Loucy (cell line): Measurements from ENCODE around the gene ANAPC10.

ENCODE experiments used
- H2AFZ ChIP-seq: fragments of 200-600 bp; sonication (generic); 2 replicates; pipeline ENCODE4 v1.6.0; 2016; ENCODE audit warnings: antibody characterized with exemption, mild to moderate bottlenecking, low read length, moderate library complexity
- H3F3A ChIP-seq: fragments of 200-600 bp; 2 replicates; pipeline ENCODE4 v1.6.0; 2016; ENCODE audit warnings: antibody characterized with exemption, low read depth, mild to moderate bottlenecking
- H3K27me3 ChIP-seq: fragments of 200-600 bp; sonication (generic); 2 replicates; pipeline ENCODE4 v1.6.1; 2014; ENCODE audit warnings: low read length, mild to moderate bottlenecking; ENCODE audit not compliant: insufficient read depth, poor library complexity, severe bottlenecking
- H3K36me3 ChIP-seq: fragments of 200-600 bp; sonication (generic); 2 replicates; pipeline ENCODE4 v1.6.1; 2016; ENCODE audit warnings: low read length; ENCODE audit not compliant: insufficient read depth
- H3K4me1 ChIP-seq: fragments of 200-600 bp; sonication (generic); 2 replicates; pipeline ENCODE4 v1.5.1; 2014; ENCODE audit warnings: low read length, mild to moderate bottlenecking; ENCODE audit not compliant: insufficient read depth, poor library complexity, severe bottlenecking
- H3K4me2 ChIP-seq: fragments of 200-600 bp; sonication (generic); 2 replicates; pipeline ENCODE4 v1.6.0; 2014; ENCODE audit warnings: antibody characterized with exemption, low read length, low read depth, mild to moderate bottlenecking; ENCODE audit not compliant: poor library complexity, severe bottlenecking
- H3K4me3 ChIP-seq: fragments of 200-600 bp; sonication (generic); 2 replicates; pipeline ENCODE4 v1.5.1; 2014; ENCODE audit warnings: low read length, mild to moderate bottlenecking, mixed read lengths; ENCODE audit not compliant: poor library complexity, severe bottlenecking
- H3K79me2 ChIP-seq: fragments of 200-600 bp; sonication (generic); 2 replicates; pipeline ENCODE4 v1.6.1; 2014; ENCODE audit warnings: low read length; ENCODE audit not compliant: insufficient read depth
- H3K9ac ChIP-seq: fragments of 200-600 bp; sonication (generic); 2 replicates; pipeline ENCODE4 v1.6.0; 2014; ENCODE audit warnings: mild to moderate bottlenecking, low read depth, low read length, moderate library complexity; ENCODE audit not compliant: poor library complexity, severe bottlenecking
- H3K9me2 ChIP-seq: fragments of 200-600 bp; sonication (generic); replicated peaks from 2 replicates; pipeline ENCODE4 v1.6.1; 2016; ENCODE audit warnings: low read depth, low read length, mixed read lengths
- H3K9me3 ChIP-seq: fragments of 200-600 bp; sonication (generic); 2 replicates; pipeline ENCODE4 v1.6.1; 2014; ENCODE audit warnings: mild to moderate bottlenecking, antibody characterized with exemption, low read length, low read depth; ENCODE audit not compliant: insufficient read depth
- H4K20me1 ChIP-seq: fragments of 200-600 bp; sonication (generic); 2 replicates; pipeline ENCODE4 v1.6.0; 2014; ENCODE audit warnings: antibody characterized with exemption, low read length, mild to moderate bottlenecking; ENCODE audit not compliant: insufficient read depth, poor library complexity, severe bottlenecking
- EZH2phosphoT487 ChIP-seq: fragments of 200-600 bp; IDR thresholded peaks from 2 replicates; pipeline ENCODE4 v1.6.1; 2018; ENCODE audit warnings: antibody characterized with exemption, mild to moderate bottlenecking, moderate library complexity, borderline replicate concordance
- TF ChIP-seq, protein P1 (sequence below): fragments of 200-600 bp; sonication (generic); conservative IDR thresholded peaks from 2 replicates; pipeline ENCODE4 v1.5.1; 2014; ENCODE audit warnings: mild to moderate bottlenecking, antibody characterized with exemption, low read length

ANAPC10 gene

GRCh38 chr4:145071560-145071959 is 26.4 kb downstream of the ANAPC10 start:
- Histone ChIP-seq H4K20me1 (no peaks in the 10 kb centered on the region), H3K4me2 (no peak overlapping the region), H3K9ac (no peak overlapping the region), H3K4me3 (no peak overlapping the region), H3K27me3 (no peaks in the 10 kb centered on the region), H2AFZ (no peak overlapping the region), H3F3A (no peaks in the 10 kb centered on the region), H3K4me1 (peaks cover 17% of the 10 kb centered on the region), H3K9me3 (no peaks in the 10 kb centered on the region), H3K79me2 (peaks cover 44% of the 10 kb centered on the region), H3K36me3 (peaks cover 13% of the 10 kb centered on the region; the same call in 1 of the 2 replicates), H3K9me2 (no peaks in the 10 kb centered on the region)
- TF ChIP-seq EZH2phosphoT487 = no peak
- TF ChIP-seq, protein P1, sequence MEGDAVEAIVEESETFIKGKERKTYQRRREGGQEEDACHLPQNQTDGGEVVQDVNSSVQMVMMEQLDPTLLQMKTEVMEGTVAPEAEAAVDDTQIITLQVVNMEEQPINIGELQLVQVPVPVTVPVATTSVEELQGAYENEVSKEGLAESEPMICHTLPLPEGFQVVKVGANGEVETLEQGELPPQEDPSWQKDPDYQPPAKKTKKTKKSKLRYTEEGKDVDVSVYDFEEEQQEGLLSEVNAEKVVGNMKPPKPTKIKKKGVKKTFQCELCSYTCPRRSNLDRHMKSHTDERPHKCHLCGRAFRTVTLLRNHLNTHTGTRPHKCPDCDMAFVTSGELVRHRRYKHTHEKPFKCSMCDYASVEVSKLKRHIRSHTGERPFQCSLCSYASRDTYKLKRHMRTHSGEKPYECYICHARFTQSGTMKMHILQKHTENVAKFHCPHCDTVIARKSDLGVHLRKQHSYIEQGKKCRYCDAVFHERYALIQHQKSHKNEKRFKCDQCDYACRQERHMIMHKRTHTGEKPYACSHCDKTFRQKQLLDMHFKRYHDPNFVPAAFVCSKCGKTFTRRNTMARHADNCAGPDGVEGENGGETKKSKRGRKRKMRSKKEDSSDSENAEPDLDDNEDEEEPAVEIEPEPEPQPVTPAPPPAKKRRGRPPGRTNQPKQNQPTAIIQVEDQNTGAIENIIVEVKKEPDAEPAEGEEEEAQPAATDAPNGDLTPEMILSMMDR = no peak

DNA sequence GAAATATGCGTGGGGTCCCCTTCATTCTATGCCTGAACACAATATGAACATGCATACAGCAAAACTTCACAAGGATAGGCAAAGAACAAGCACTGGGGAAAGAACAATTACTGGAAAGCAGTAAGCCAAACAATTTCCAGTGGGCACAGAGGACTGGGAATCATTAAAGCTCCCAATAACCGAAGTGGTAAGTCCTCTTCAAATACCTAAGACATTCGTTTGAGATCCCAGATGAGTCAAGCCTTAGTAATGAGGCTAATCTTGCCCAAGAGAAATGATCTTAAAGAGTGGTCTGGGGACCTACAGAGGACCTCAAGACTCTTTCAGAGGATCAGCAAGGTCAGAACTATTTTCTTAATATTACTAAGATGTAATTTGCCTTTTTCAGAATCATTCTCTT is 28.6 kb downstream of the ANAPC10 start:
- H4K20me1 ChIP-seq = no peaks in the 10 kb centered on the region
- no peak overlapping the region for H2AFZ ChIP-seq
- no peak overlapping the region for H3K4me3 ChIP-seq
- TF ChIP-seq EZH2phosphoT487 = no peak
- TF ChIP-seq, protein P1 = no peak
- H3K4me2 ChIP-seq = no peak overlapping the region
- peaks cover 39% of the 10 kb centered on the region for H3K79me2 ChIP-seq
- peaks cover 13% of the 10 kb centered on the region for H3K4me1 ChIP-seq
- H3K9me2 ChIP-seq = no peaks in the 10 kb centered on the region
- H3K9ac ChIP-seq = no peak overlapping the region
- no peaks in the 10 kb centered on the region for H3F3A ChIP-seq
- no peaks in the 10 kb centered on the region for H3K27me3 ChIP-seq
- no peaks in the 10 kb centered on the region for H3K9me3 ChIP-seq
- peaks cover 10% of the 10 kb centered on the region; the same call in 1 of the 2 replicates for H3K36me3 ChIP-seq

DNA sequence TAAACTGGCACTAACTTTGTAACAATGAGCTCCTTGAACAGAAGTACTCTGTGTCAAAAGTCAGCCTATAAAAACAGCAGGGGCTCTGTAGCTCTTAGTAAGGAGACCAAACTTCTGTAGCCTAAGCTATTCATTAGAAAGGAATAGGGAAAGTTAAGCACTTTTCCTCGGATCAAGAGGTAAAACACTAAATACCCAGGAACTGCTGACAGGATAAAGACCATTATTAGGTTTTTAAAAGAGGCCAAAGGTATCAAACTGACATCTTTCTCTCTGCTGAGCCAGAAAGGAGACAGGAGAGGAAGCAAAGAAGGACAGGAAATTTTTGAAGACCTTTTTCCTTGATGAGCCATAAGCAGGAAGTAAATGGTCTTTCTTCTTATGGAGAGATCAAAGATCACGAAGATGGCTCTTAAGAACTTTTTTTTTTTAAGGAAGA is 31.9 kb downstream of the ANAPC10 start:
- H3K4me2 ChIP-seq = peak overlapping the region; percentile 10
- H3K9ac ChIP-seq = peak overlapping the region; percentile 13
- no peak for TF ChIP-seq EZH2phosphoT487
- TF ChIP-seq, protein P1 = no peak
- peaks cover 26% of the 10 kb centered on the region; the same call in 1 of the 2 replicates for H3K36me3 ChIP-seq
- no peaks in the 10 kb centered on the region for H3K9me2 ChIP-seq
- H4K20me1 ChIP-seq = no peaks in the 10 kb centered on the region
- H2AFZ ChIP-seq = no peak overlapping the region
- no peaks in the 10 kb centered on the region for H3K27me3 ChIP-seq
- H3K4me1 ChIP-seq = peaks cover 13% of the 10 kb centered on the region
- no peaks in the 10 kb centered on the region for H3K9me3 ChIP-seq
- peaks cover 26% of the 10 kb centered on the region for H3K79me2 ChIP-seq
- H3F3A ChIP-seq = no peaks in the 10 kb centered on the region
- H3K4me3 ChIP-seq = no peak overlapping the region
